Nephron progenitor cell (in vitro differentiated cells): ENCODE data around the gene LRRC4C.

Experiments used
- DNase-seq: peaks from one replicate; pipeline ENCODE4 v3.0.0; 2021
- H3K27ac Mint-ChIP-seq: 2 replicates; pipeline ENCODE4 v1.8.0; 2021; ENCODE audit warnings: mild to moderate bottlenecking, moderate library complexity, mixed read lengths
- H3K27me3 Mint-ChIP-seq: 2 replicates; pipeline ENCODE4 v1.8.0; 2021; ENCODE audit warnings: mild to moderate bottlenecking, low read depth, mixed read lengths; ENCODE audit not compliant: poor library complexity
- H3K36me3 Mint-ChIP-seq: 2 replicates; pipeline ENCODE4 v1.8.0; 2021; ENCODE audit warnings: low read depth, mixed read lengths
- H3K4me1 Mint-ChIP-seq: 2 replicates; pipeline ENCODE4 v1.8.0; 2021; ENCODE audit warnings: mixed read lengths
- H3K4me3 Mint-ChIP-seq: 2 replicates; pipeline ENCODE4 v1.8.0; 2021; ENCODE audit warnings: mild to moderate bottlenecking, moderate library complexity, mixed read lengths
- H3K9me3 Mint-ChIP-seq: 2 replicates; pipeline ENCODE4 v1.8.0; 2021; ENCODE audit warnings: mild to moderate bottlenecking, moderate library complexity, mixed read lengths
- CTCF ChIP-seq: fragments of 200-600 bp; sonication (generic); IDR thresholded peaks from 2 replicates; pipeline ENCODE4 v1.5.0; 2021; ENCODE audit warnings: antibody characterized with exemption

Gene LRRC4C

GRCh38 chr11:41382927-41383326 is 76.5 kb downstream of the LRRC4C start:
- TF ChIP-seq CTCF: no peak
- H3K4me1 Mint-ChIP-seq: no peaks in the 10 kb centered on the region
- no peak overlapping the region for H3K27ac Mint-ChIP-seq
- H3K4me3 Mint-ChIP-seq: no peak overlapping the region
- H3K9me3 Mint-ChIP-seq: no peaks in the 10 kb centered on the region
- H3K27me3 Mint-ChIP-seq: no peaks in the 10 kb centered on the region
- DNase-seq: no peak
- H3K36me3 Mint-ChIP-seq: no peaks in the 10 kb centered on the region

DNA sequence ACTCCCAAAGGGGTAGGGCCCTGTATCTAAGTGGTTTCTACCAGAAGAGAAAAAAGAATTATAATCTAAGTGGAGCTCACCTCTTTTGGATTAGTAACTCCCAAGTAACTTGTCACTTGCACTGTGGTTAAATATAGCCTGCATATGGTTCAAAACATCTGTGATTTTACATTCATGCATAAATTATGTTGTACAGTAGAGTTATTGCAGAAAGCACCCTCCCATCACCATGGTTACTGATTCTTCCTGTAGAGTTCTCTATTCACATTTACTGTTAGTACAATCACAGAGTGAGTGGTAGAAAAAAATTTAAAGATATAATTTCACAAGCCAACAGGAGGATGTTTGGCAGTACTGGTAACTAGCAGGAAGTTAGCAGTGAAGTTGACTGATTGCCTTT is 80.4 kb downstream of the LRRC4C start:
- Mint-ChIP-seq H3K36me3 (no peaks in the 10 kb centered on the region), H3K4me1 (no peaks in the 10 kb centered on the region), H3K9me3 (no peaks in the 10 kb centered on the region), H3K4me3 (no peak overlapping the region), H3K27ac (no peak overlapping the region), H3K27me3 (no peaks in the 10 kb centered on the region)
- DNase-seq: no peak
- TF ChIP-seq CTCF: no peak

DNA sequence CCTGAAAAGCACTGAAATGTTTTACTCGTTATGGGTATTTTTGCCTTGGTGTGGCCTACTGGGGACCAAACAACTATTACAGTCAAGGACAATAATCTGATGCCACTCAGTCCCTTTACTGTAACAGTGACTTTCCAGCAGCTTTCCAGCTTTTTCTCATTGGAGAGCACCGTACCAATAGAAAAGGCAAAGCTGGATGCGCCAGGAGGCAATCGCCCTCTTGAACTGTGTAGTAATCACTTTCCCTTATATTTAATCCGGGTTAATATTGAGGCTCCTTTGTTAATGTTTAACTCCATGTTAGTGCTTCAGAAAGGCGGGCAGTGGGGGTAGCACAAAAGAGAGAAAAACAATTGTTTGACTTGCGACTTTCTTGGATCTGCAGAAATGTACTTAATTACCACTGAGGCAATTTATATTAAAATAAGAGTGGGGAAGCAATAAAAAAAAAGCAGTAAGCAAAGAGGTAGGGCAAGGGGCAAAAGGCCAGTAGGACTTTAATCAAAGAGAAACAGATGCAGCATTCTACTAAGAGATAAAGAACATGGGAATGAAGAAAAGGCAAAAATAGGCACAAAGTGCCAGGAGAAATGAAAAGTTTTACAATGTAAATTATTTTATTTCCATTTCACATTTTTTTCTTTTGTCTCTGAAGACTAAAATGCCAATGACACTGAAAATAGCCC is 81.6 kb downstream of the LRRC4C start:
- no peaks in the 10 kb centered on the region for H3K4me1 Mint-ChIP-seq
- H3K27ac Mint-ChIP-seq: no peak overlapping the region
- H3K4me3 Mint-ChIP-seq: no peak overlapping the region
- H3K9me3 Mint-ChIP-seq: no peaks in the 10 kb centered on the region
- no peak for TF ChIP-seq CTCF
- no peak for DNase-seq
- no peaks in the 10 kb centered on the region for H3K36me3 Mint-ChIP-seq
- no peaks in the 10 kb centered on the region for H3K27me3 Mint-ChIP-seq

GRCh38 chr11:41351825-41352224 is 107.6 kb downstream of the LRRC4C start:
- Mint-ChIP-seq H3K27me3 (no peaks in the 10 kb centered on the region), H3K36me3 (no peaks in the 10 kb centered on the region), H3K4me3 (no peak overlapping the region), H3K9me3 (no peaks in the 10 kb centered on the region), H3K4me1 (no peaks in the 10 kb centered on the region), H3K27ac (no peak overlapping the region)
- DNase-seq: no peak
- TF ChIP-seq CTCF: no peak

DNA sequence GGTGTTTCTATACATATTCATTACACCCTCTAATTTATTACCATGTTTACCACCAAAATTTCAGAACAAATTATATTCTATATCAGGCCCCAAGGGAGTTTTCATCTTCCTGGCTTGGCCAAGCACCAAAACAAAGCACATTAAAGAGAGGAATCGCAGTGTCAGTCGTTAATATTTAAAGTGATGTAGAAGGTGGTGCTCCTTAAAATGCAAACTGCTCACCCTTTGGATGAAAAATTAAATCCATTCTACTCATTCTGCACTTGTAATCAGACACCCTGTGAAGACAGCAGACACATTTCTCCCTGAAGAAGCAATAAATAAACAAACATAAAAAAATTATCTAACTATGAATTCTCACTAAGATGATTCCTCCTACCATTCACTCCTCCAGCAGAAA is 113.4 kb downstream of the LRRC4C start:
- no peak for TF ChIP-seq CTCF
- no peak overlapping the region for H3K4me3 Mint-ChIP-seq
- DNase-seq: no peak
- H3K27ac Mint-ChIP-seq: no peak overlapping the region
- no peaks in the 10 kb centered on the region for H3K36me3 Mint-ChIP-seq
- peaks cover 5% of the 10 kb centered on the region for H3K27me3 Mint-ChIP-seq
- no peaks in the 10 kb centered on the region for H3K4me1 Mint-ChIP-seq
- H3K9me3 Mint-ChIP-seq: no peaks in the 10 kb centered on the region
